Osteoblast (primary cell): ENCODE data around the gene GLYR1. TPM values are rescaled to one million over a fixed set of nuclear protein-coding genes. Genes with fewer than 3 reads are reported as not detected.

Experiments used
- DNase-seq: peaks from one replicate; pipeline ENCODE4 v3.0.0; 2011; ENCODE audit warnings: low spot score, mixed read lengths; ENCODE audit not compliant: insufficient read length; ENCODE audit errors: missing footprints
- H2AFZ ChIP-seq: 2 replicates; pipeline ENCODE4 v1.6.0; 2011; ENCODE audit warnings: mild to moderate bottlenecking, low read length
- H3K27ac ChIP-seq: 2 replicates; pipeline ENCODE4 v1.5.1; 2011; ENCODE audit warnings: mild to moderate bottlenecking, low read depth, low read length, moderate library complexity
- H3K27me3 ChIP-seq: 2 replicates; pipeline ENCODE4 v1.6.0; 2012; ENCODE audit warnings: mild to moderate bottlenecking, control low read depth, inconsistent platforms, low read length, moderate library complexity; ENCODE audit not compliant: insufficient read depth
- H3K36me3 ChIP-seq: 2 replicates; pipeline ENCODE4 v1.5.1; 2011; ENCODE audit warnings: mild to moderate bottlenecking, low read length, control low read depth, moderate library complexity; ENCODE audit not compliant: insufficient read depth
- H3K4me1 ChIP-seq: 2 replicates; pipeline ENCODE4 v1.5.1; 2011; ENCODE audit warnings: mild to moderate bottlenecking, low read length, control low read depth, moderate library complexity; ENCODE audit not compliant: insufficient read depth
- H3K4me2 ChIP-seq: 2 replicates; pipeline ENCODE4 v1.6.0; 2011; ENCODE audit warnings: mild to moderate bottlenecking, low read length; ENCODE audit not compliant: insufficient read depth
- H3K4me3 ChIP-seq: fragments of 200-600 bp; sonication (generic); 3 replicates; pipeline ENCODE4 v1.5.1; 2012; ENCODE audit warnings: mild to moderate bottlenecking, low read length, inconsistent platforms; ENCODE audit not compliant: insufficient read depth
- H3K79me2 ChIP-seq: 2 replicates; pipeline ENCODE4 v1.6.0; 2012; ENCODE audit warnings: mild to moderate bottlenecking, low read length, control low read depth, inconsistent platforms; ENCODE audit not compliant: insufficient read depth
- H3K9me3 ChIP-seq: 2 replicates; pipeline ENCODE4 v1.5.1; 2011; ENCODE audit warnings: low read depth, low read length, control low read depth
- H4K20me1 ChIP-seq: 2 replicates; pipeline ENCODE4 v1.6.0; 2012; ENCODE audit warnings: mild to moderate bottlenecking, low read length, control low read depth; ENCODE audit not compliant: insufficient read depth
- CTCF ChIP-seq: IDR thresholded peaks from 2 replicates; pipeline ENCODE4 v1.5.1; 2011; ENCODE audit warnings: mild to moderate bottlenecking, low read depth, low read length, moderate library complexity; ENCODE audit errors: extremely low read depth
- total RNA-seq: library from RNA; depleted of rRNA; stranded (reverse); fragments of >200 nt; gene quantifications from 2 replicates; pipeline ENCODE4 v1.2.3, GENCODE V29; 2012

GLYR1 gene
- total RNA-seq, 1 donor = 48.1 TPM

GRCh38 chr16:4811242-4811641, 35.8 kb downstream of the GLYR1 start:
- no peak overlapping the region for H3K4me2 ChIP-seq
- DNase-seq = peak; percentile 25
- no peaks in the 10 kb centered on the region for H3K9me3 ChIP-seq
- no peaks in the 10 kb centered on the region for H3K79me2 ChIP-seq
- H3K4me3 ChIP-seq = no peak overlapping the region
- peaks cover 79% of the 10 kb centered on the region for H3K36me3 ChIP-seq
- no peaks in the 10 kb centered on the region for H4K20me1 ChIP-seq
- no peak overlapping the region for H3K27ac ChIP-seq
- H2AFZ ChIP-seq = no peak overlapping the region
- no peaks in the 10 kb centered on the region for H3K27me3 ChIP-seq
- H3K4me1 ChIP-seq = no peaks in the 10 kb centered on the region
- TF ChIP-seq CTCF = no peak

- H3K79me2 ChIP-seq = no peaks in the 10 kb centered on the region
- H3K9me3 ChIP-seq = no peaks in the 10 kb centered on the region
- H3K36me3 ChIP-seq = peaks cover 44% of the 10 kb centered on the region
- H2AFZ ChIP-seq = no peak overlapping the region
- H3K4me3 ChIP-seq = no peak overlapping the region
- TF ChIP-seq CTCF = no peak
- H3K4me1 ChIP-seq = peaks cover 11% of the 10 kb centered on the region
- DNase-seq = peak; percentile 4
- no peak overlapping the region for H3K27ac ChIP-seq
- H3K4me2 ChIP-seq = no peak overlapping the region
- H4K20me1 ChIP-seq = no peaks in the 10 kb centered on the region
- H3K27me3 ChIP-seq = no peaks in the 10 kb centered on the region
These were observed 40.8 kb downstream of the GLYR1 start for GRCh38 chr16:4806280-4806679.

- H3K9me3 ChIP-seq = no peaks in the 10 kb centered on the region
- H3K27me3 ChIP-seq = no peaks in the 10 kb centered on the region
- H3K4me1 ChIP-seq = peaks cover 11% of the 10 kb centered on the region
- H4K20me1 ChIP-seq = no peaks in the 10 kb centered on the region
- peak; percentile 54 for DNase-seq
- H3K79me2 ChIP-seq = no peaks in the 10 kb centered on the region
- H3K36me3 ChIP-seq = peaks cover 36% of the 10 kb centered on the region
- no peak overlapping the region for H3K4me3 ChIP-seq
- H2AFZ ChIP-seq = no peak overlapping the region
- H3K27ac ChIP-seq = no peak overlapping the region
- TF ChIP-seq CTCF = no peak
- H3K4me2 ChIP-seq = no peak overlapping the region
These were observed 41.9 kb downstream of the GLYR1 start for GRCh38 chr16:4805231-4805630.

- Histone ChIP-seq H3K4me2 (no peak overlapping the region), H4K20me1 (no peaks in the 10 kb centered on the region), H3K4me3 (no peak overlapping the region), H3K36me3 (peaks cover 32% of the 10 kb centered on the region), H3K4me1 (peaks cover 11% of the 10 kb centered on the region), H2AFZ (no peak overlapping the region), H3K27me3 (no peaks in the 10 kb centered on the region), H3K27ac (no peak overlapping the region), H3K9me3 (no peaks in the 10 kb centered on the region), H3K79me2 (no peaks in the 10 kb centered on the region)
- TF ChIP-seq CTCF = no peak
- DNase-seq = peak; percentile 71
These were observed 43.0 kb downstream of the GLYR1 start for GRCh38 chr16:4803898-4804762.
